ENCODE measurements around the gene FGF4.

Gene FGF4

DNA sequence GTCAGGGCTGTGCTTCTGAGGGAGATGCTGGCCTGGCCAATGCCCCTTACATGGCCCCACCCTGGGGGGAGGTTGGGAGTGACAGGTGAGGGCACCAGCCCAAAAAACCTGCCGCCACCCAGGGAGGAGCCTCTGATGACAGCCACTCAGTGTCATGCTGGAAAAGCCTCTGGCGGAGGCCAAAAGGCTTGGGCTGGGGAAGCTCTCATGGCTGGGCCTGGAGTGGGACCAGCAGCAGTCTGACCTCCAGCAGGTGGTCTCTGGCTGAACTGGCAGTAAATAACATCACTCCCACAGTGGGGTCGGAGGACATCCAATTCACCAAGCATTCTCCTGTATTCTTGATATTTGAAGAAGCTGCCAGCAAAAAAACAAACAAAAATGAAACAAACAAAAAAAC is 24.0 kb upstream of the FGF4 start:
- TF ChIP-seq, protein P1, sequence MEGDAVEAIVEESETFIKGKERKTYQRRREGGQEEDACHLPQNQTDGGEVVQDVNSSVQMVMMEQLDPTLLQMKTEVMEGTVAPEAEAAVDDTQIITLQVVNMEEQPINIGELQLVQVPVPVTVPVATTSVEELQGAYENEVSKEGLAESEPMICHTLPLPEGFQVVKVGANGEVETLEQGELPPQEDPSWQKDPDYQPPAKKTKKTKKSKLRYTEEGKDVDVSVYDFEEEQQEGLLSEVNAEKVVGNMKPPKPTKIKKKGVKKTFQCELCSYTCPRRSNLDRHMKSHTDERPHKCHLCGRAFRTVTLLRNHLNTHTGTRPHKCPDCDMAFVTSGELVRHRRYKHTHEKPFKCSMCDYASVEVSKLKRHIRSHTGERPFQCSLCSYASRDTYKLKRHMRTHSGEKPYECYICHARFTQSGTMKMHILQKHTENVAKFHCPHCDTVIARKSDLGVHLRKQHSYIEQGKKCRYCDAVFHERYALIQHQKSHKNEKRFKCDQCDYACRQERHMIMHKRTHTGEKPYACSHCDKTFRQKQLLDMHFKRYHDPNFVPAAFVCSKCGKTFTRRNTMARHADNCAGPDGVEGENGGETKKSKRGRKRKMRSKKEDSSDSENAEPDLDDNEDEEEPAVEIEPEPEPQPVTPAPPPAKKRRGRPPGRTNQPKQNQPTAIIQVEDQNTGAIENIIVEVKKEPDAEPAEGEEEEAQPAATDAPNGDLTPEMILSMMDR (conservative IDR thresholded peaks at IDR 0.05), result no peak
- no peak for TF ChIP-seq ZFX (IDR thresholded peaks at IDR 0.05)
- no peak overlapping the region for H3K27ac ChIP-seq

DNA sequence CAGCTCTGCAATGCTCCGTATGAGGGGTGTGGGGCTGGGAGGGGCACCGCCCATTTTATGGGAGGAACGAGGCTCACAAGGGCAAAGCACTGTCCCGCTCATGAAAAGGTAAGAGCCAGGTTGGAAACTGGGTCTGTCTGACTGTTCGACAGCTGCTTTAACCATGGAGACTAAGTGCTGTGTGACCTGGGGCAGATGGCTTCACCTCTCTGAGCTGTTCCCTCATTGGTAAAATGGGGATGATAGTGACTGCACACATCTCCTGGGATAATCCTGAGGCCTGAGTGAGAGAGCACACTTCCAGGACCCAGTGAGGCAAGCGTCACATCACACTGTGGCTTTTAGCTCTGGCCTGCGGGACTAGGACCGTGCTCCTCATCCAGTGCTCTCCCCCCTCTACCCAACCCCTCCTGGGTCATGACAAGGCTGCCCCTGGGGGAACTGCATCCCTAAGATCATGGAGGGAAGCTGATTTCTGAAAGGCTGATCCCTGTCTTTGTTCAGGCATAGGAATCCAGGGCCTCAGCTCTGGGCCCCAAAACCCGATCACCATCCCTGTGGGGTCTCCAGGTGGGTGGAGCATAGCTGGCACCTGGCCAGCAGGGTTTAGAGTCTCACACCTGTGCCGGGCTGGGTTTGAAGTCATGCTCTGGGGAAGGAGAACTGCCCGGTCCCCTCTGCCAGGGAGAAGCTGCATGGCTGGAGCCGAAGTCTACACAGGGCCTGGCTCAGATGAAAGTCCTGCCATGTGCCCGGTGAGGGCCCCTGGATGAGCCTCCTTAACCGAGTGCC is 22.8 kb upstream of the FGF4 start:
- TF ChIP-seq, protein P1 (conservative IDR thresholded peaks at IDR 0.05), result no peak
- H3K27ac ChIP-seq, result no peak overlapping the region

DNA sequence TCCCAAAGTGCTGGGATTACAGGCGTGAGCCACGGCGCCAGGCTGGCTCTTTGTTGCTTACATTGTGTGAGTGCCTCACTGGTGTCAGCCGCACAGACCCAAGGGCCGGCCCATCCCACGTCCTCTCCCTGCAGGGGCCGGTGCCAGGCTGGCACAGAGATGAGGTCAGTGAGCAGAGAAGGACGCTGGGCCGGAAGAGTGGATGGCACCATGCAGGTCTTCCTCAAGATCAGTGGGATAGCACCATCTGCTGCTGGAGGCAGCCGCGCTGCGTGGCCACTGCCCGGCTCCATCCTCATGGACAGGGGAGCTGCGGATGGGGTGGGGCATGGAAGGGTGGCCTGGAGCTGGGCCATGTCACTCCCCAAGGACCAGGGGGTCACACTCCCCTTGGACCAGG is 22.0 kb upstream of the FGF4 start:
- no peak overlapping the region for H3K27ac ChIP-seq
- TF ChIP-seq ZFX (IDR thresholded peaks at IDR 0.05), result no peak
- TF ChIP-seq, protein P1 (conservative IDR thresholded peaks at IDR 0.05), result no peak

DNA sequence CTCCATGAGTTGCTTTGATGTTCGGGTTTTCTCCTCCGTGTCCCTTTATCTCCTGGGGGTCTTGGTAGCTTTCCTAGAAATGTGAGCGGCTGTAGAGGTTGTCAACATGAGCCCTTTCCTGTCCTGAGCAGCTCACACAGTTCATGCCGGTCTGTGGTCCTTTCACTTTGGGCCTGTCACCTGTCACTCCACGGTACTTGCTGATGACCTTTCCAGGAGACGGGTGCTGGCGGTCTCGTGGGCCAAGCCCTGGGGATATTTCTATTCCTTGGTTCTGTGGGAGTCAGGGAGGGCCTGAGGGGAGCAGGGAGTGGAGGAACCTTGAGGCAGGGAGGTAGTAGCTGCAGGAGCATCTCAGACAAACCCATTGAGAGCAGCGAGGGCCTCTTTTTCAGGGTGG is 20.9 kb upstream of the FGF4 start:
- H3K27ac ChIP-seq, result no peak overlapping the region
- no peak for TF ChIP-seq ZFX (IDR thresholded peaks at IDR 0.05)
- TF ChIP-seq, protein P1 (conservative IDR thresholded peaks at IDR 0.05), result no peak

DNA sequence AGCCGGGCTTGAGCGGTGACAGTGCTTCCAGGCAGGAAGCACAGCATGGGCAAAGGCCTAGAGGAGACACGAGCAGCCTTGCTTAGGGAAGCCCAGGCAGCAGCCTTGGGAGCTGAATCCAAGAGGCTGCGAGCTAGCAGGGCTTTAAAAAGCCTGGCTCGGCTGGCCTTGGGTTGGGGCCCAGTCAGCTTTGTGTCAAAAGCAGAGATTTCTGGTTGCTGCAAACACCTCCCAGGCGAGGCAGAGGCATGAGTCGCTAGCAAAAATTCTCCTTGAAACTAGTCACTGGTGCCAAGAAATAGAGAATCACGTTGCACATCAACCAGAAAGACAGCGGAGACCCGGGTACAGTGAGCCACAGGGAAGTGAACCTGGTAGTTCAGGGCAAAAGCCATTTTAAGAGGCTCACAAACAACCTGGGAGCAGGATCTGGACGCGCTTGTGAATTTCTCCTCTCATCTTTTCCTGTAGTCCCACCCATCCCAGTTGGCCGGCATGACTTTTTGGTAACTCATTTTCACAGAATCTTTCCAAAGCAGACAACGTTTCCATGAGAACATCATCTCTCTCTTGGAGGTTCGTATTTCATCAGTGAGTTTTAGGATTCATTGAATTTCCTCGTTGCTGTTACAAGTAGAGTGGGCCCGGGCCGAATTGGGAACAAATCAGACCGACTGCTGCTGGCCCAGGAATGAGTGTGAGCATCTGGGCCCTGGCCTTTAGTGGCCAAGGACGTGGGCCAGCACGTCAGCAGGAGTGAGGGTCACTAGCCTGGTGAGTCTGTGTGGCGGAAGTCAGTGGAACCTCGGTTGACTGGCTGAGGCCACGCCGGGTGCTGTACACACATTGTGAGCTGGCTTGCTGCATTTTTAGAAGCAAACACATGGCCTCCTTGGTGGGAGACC is 16.4 kb upstream of the FGF4 start:
- TF ChIP-seq, protein P1 (conservative IDR thresholded peaks at IDR 0.05), result no peak
- TF ChIP-seq ZFX (IDR thresholded peaks at IDR 0.05), result no peak
- H3K27ac ChIP-seq, result no peak overlapping the region

DNA sequence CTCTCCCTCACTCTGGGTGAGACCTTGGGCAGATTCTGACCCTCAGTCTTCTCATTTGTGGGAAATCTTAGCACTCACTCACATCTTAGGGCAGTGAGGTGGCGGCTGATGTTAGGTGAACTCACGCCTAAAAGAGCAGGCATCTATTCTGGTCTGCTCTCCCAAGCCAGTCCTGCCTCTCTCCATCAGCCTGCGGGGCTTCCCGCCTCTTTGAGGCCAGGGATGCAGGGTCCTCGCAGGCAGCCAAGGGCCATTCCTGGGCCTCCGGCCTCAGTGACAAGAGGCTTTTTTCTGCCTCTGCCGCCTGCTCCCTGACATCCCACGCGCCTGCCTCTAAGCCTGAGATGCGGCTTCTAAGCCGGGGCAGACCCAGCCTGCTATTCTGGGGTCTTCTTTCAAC is 13.8 kb upstream of the FGF4 start:
- no peak overlapping the region for H3K27ac ChIP-seq
- no peak for TF ChIP-seq ZFX (IDR thresholded peaks at IDR 0.05)
- TF ChIP-seq, protein P1 (conservative IDR thresholded peaks at IDR 0.05), result no peak

DNA sequence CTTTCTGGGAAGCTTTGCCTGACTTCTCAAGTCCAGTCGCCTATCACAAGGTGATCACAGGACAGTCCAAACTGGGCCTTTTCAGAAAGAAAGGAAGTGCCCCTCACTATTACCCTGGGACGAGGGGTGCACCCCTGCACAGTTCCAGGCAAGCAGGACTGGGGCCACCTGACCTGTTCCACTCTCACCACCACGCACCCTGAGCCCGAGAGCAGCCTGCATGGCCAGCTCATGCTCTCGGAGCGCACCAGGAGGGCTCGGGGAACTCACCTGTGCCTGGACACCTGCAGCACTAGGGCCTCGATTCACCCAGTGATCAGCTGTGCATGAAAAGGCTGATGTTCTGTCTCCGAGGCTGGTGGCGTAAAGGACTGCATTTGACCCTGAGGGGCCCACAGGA is 12.8 kb upstream of the FGF4 start:
- no peak for TF ChIP-seq ZFX (IDR thresholded peaks at IDR 0.05)
- TF ChIP-seq, protein P1 (conservative IDR thresholded peaks at IDR 0.05), result no peak
- H3K27ac ChIP-seq, result no peak overlapping the region

Measured in C4-2B (cell line).